ENCODE data around the gene SLC26A11.

The SLC26A11 gene

GRCh38 chr17:80220054-80220735, at the start of gene SLC26A11, which contains the start of gene SGSH:
Gene SLC26A11, plus strand, starts transcription at chr17:80220427. Its CDS starts 1,134 bp downstream, at chr17:80221561.
Gene SGSH, minus strand, starts transcription at chr17:80220333. Its CDS starts 20 bp downstream, at chr17:80220313.
- DNase-seq: peak; percentile 78

GRCh38 chr17:80171681-80172080, 48.5 kb upstream of the SLC26A11 start:
- no peak for DNase-seq

DNA sequence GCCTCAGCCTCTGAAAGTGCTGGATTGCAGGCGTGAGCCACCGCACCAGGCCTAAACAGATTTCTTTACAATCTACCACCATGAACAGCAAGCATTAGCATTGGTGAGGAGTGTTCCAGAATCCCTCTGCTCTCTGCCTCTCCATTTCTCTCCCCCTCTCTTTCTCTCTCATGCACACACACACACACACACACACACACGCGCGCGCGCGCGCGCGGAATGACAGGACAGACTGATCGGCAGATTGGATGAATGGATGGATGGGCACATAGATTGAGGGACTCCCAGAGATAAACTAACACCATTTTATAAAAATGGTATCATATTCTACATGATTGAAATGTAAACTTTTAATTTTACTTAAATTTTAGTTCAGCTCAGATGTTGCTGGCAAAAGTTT, 47.1 kb upstream of the SLC26A11 start:
- no peak for DNase-seq

DNA sequence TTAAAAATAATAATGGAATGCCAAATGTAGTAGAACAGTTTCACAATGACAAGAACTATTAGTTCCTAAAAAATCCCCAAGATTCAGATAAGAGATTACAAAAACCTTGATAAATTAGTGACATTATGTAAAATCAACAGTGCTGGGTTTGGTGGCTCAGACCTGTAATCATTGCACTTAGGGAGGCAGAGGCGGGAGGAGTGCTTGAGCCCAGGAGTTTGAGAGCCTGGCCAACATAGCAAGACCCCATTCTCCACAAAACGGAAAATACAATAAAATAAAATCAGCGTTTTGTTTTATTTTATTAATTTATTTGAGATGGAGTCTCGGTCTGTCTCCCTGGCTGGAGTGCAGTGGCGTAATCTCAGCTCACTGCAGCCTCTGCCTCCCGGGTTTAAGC, 46.3 kb upstream of the SLC26A11 start:
- DNase-seq: no peak

- DNase-seq: no peak
Observed at GRCh38 chr17:80176757-80177156, 43.5 kb upstream of the SLC26A11 start.

- no peak for DNase-seq
Observed at GRCh38 chr17:80177986-80178595, 42.1 kb upstream of the SLC26A11 start.

- no peak for DNase-seq
Observed at GRCh38 chr17:80180192-80180591, 40.0 kb upstream of the SLC26A11 start.

- no peak for DNase-seq
Observed at GRCh38 chr17:80181431-80181830, 38.8 kb upstream of the SLC26A11 start.

DNA sequence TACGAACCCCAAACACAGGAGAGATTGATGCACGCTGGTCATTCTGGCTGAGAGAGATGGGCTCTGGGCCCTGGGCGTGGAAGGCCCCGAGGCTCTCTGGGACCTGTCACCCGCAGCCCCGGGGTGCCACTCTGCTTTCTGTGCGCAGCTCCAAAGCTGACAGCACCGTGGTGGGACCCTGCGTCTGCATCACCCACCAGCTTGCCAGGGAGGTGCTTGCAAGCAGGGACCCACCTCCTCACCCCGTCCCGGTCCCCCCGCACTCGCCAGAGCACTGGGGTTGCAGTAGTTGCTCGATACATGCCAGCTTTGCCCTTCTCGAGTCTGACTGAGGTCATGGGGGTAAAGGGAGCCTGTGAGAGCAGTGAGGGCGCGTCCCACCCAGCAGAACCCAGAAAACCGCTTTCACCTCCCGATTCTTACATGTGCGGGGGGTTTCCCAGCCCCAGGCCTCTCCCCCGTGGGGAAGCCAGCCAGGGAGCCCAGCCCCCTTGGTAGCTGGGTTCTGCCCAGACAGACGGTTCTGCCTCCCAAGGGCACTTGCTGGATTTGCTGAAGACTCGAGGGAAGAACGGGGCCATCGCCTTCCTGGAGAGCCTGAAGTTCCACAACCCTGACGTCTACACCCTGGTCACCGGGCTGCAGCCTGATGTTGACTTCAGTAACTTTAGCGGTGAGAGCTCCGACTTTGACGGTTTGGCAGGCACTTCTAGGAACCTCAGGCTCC, 37.9 kb upstream of the SLC26A11 start:
- DNase-seq: no peak

DNA sequence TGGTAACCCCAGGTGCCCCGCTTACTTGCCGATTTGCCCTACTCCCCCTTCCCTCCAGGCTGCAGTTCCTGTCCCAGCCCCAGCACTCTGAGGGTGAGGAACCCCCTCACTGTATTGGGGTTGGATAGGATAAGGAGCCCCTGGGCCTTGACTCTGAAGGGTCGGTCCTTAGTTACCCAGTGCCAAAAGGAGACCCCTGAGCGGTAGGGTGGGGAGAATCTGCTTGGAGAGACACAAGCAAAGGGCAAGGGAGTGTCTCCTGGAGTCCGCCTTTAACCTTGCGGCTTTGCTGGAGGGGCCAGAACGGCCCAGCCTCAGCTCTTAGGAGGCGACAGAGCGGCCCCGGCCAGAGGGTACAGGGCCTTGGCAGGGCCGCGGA, 37.4 kb upstream of the SLC26A11 start:
- no peak for DNase-seq

DNA sequence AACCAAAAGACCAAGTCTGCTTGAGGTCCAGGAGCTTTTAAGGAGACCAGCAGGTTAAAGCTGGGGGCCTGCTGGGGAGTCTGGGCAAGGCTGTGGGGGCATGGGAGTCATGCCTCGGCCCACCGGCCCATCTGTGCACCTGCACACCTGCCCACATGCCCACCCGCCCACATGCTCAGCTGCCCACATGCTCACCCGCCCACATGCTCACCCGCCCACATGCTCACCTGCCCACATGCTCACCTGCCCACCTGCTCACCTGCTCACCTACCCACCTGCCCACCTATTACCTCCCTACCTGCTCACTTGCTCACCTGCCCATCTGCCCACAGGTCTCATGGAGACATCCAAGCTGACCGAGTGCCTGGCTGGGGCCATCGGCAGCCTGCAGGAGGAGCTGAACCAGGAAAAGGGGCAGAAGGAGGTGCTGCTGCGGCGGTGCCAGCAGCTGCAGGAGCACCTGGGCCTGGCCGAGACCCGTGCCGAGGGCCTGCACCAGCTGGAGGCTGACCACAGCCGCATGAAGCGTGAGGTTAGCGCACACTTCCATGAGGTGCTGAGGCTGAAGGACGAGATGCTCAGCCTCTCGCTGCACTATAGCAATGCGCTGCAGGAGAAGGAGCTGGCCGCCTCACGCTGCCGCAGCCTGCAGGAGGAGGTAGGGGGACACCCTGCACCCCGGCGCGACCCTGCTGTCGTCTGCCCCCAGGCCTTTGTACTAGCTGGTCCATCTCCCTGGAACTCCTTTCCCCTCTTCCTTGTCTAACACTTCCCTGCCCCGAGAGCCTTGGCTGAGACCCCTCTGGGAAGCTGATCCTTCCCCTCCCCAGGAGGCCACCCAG, 36.4 kb upstream of the SLC26A11 start:
- no peak for DNase-seq

DNA sequence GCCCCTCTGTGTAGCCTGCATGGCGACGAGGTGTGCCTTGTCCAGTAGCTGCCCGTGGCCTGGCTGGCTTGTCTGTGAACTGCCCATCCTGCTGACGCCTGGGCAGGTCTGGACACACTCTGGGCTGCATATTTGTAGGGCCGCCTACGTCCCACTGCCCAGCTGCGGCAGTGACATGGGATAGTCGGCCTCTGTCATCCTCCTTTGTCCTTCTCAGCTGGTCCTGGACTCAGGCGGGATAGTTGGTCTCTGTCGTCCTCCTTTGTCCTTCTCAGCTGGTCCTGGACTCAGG, 35.9 kb upstream of the SLC26A11 start:
- DNase-seq: no peak

DNA sequence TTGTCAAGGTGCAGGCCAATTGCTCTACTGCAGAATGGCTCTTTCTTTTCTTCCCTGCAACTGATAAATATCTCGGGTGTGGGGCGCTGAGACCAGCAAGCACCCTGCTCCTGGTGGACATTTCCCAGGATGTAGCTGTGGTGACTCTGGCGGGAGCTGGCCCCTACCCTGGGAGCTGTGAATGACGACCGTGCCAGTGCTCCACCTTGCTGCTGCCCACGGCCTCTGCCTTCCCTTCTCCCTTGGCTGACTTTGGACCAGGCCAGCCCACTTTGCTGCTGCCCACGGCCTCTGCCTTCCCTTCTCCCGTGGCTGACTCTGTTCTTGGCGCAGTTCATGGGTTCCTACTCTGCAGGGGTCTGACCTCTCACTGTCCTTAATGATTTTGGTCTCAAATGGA, 34.3 kb upstream of the SLC26A11 start:
- DNase-seq: no peak

DNA sequence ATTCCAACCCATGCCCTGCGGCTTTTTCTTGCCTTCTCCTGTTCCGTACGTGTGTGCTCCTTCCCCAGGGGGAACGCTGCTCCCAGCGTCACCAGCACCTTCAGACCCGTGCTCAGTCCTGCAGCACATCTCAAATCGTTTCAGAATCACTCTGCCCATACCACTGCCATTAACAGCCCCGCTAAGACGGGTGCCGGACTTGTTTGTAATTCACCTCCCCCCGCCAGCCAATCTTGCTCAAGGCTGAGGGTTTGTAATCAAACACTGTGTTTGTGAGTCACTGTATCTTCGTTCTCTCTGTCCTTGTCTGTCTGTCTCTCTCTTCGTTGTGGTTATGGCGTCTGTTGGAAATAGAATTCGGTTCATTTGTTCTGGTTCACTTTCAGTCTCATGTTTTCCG, 33.1 kb upstream of the SLC26A11 start:
- no peak for DNase-seq

DNA sequence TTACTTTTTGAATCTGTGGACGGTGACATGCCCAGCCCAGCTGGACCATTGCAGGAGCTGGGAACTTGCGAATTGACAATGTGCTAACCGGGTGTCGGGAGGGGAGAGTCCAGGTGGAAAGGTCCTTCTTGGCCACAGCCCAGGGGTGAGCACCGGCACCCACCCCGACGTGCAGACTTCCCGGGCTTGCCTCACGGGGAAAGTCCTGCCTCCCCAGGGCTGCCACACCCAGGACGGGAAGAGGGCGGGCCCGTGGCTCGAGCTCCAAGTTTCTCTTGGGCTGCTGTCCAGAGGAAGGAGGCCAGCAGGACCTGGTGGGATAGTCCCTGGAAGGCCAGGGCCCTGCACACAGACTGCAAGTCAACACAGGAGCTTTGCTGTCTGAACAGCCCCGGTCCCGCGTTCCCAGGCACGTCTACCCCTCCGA, 32.7 kb upstream of the SLC26A11 start:
- DNase-seq: no peak

DNA sequence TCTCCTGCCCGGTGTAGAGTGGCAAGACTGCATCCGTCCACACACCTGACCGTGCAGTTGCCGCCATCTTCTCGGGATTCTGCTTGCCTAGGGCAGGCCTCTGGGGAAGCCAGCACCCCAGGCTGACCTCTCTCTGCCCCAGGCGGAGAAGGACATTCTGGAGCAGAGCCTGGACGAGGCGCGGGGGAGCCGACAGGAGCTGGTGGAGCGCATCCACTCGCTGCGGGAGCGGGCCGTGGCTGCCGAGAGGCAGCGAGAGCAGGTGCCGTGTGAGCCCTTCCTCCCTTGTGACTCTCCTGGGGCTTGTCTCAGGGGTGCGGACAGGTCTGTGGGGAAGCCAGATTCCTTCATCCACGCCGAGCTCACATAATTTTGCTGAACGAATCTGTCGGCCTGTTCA, 30.6 kb upstream of the SLC26A11 start:
- no peak for DNase-seq

DNA sequence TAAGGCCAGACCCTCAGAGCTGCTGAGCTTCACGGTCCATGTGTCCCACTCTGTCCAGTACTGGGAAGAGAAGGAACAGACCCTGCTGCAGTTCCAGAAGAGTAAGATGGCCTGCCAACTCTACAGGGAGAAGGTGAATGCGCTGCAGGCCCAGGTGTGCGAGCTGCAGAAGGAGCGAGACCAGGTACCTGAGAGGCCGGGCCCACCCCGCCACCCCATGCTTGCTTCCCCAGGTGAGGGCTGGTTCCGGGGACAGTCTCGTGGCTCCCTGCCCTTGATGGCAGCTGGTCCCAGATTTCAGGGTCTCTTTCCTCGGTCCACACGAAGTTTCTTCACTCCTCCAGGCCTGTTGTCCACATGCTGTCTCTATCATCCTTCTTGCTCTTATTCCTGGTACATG, 29.5 kb upstream of the SLC26A11 start:
- DNase-seq: no peak

GRCh38 chr17:80191192-80191591, 29.0 kb upstream of the SLC26A11 start:
- no peak for DNase-seq

GRCh38 chr17:80191865-80192661, 28.2 kb upstream of the SLC26A11 start:
- DNase-seq: no peak

GRCh38 chr17:80195141-80195540, 25.1 kb upstream of the SLC26A11 start:
- DNase-seq: no peak

GRCh38 chr17:80195671-80196529, 24.3 kb upstream of the SLC26A11 start:
- no peak for DNase-seq

DNA sequence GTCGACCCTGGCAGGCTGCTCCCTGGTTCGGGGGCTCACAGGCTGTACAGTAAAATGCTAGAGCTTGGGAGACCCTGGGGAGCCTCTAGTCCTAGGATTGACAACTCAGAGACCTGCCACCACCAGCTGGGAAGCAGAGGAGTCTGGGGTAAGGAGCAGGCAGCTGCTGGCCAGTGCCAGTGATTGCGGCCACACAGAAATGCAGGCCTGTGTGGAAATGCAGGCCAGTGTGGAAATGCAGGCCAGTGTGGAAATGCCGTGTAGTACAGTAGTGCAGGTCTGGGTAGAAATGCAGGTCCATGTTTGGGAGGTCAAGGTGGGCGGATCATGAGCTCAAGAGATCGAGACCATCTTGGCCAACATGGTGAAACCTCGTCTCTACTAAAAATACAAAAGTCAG, 23.6 kb upstream of the SLC26A11 start:
- DNase-seq: no peak
